Activated gamma-delta T cell treated with anti-CD3 and anti-CD28 coated beads, Interleukin-2, amount 50 U/mL, for 16 hours (primary cell): ENCODE measurements around the gene C4B.
A peak's percentile ranks its signal among the peaks of the same experiment; 100 is the strongest.
"Not testable (repeated sequence)": the region's sequence is repeated elsewhere in the genome, so short reads cannot be mapped to it uniquely, and the experiment has no call there.

Source experiments
- DNase-seq: peaks from one replicate; pipeline ENCODE4 v3.0.0-alpha.2; 2020; ENCODE audit warnings: low read depth

Gene C4B

GRCh38 chr6:32014547-32014946 is at the start of gene C4B:
Gene C4B (plus strand): TSS chr6:32014795. CDS start chr6:32014846, 51 bp downstream.
- DNase-seq, result not testable (repeated sequence)

GRCh38 chr6:31965700-31966099 is 48.9 kb upstream of the C4B start:
- DNase-seq, result no peak

- DNase-seq, result no peak
These were observed 48.1 kb upstream of the C4B start for GRCh38 chr6:31966506-31966905.

- DNase-seq, result no peak
These were observed 47.3 kb upstream of the C4B start for GRCh38 chr6:31966997-31967925.

GRCh38 chr6:31967926-31968320 is 46.7 kb upstream of the C4B start:
- no peak for DNase-seq

- DNase-seq, result no peak
These were observed 46.3 kb upstream of the C4B start for GRCh38 chr6:31968326-31968725.

- no peak for DNase-seq
These were observed 45.5 kb upstream of the C4B start for GRCh38 chr6:31968791-31969711.

- no peak for DNase-seq
These were observed 44.6 kb upstream of the C4B start for GRCh38 chr6:31969712-31970603.

GRCh38 chr6:31970604-31971271 is 43.9 kb upstream of the C4B start:
- DNase-seq, result no peak

GRCh38 chr6:31971279-31971992 is 43.2 kb upstream of the C4B start:
- DNase-seq, result no peak

- peak; percentile 96 for DNase-seq
These were observed 42.4 kb upstream of the C4B start, which contains the start of gene DXO for GRCh38 chr6:31971993-31972708. Gene DXO (minus strand): TSS chr6:31972138. CDS start chr6:31971675, 463 bp downstream.

GRCh38 chr6:31972709-31973350 is 41.8 kb upstream of the C4B start:
- DNase-seq, result no peak

GRCh38 chr6:31976065-31976464 is 38.5 kb upstream of the C4B start:
- DNase-seq, result not testable (repeated sequence)

- DNase-seq, result no peak
These were observed 36.7 kb upstream of the C4B start for GRCh38 chr6:31977816-31978431.

GRCh38 chr6:31978831-31979230 is 35.8 kb upstream of the C4B start:
- no peak for DNase-seq

GRCh38 chr6:31979238-31979898 is 35.2 kb upstream of the C4B start:
- DNase-seq, result no peak

- not testable (repeated sequence) for DNase-seq
These were observed 34.3 kb upstream of the C4B start for GRCh38 chr6:31980195-31980876.

GRCh38 chr6:31980998-31981397 is 33.6 kb upstream of the C4B start:
- not testable (repeated sequence) for DNase-seq
